Left hindlimb (tissue), 1 donor: ENCODE data around the gene DTNBP1.

Experiments
- DNase-seq: peaks from one replicate; pipeline ENCODE4 v3.0.0-alpha.2; 2018

The DTNBP1 gene

DNA sequence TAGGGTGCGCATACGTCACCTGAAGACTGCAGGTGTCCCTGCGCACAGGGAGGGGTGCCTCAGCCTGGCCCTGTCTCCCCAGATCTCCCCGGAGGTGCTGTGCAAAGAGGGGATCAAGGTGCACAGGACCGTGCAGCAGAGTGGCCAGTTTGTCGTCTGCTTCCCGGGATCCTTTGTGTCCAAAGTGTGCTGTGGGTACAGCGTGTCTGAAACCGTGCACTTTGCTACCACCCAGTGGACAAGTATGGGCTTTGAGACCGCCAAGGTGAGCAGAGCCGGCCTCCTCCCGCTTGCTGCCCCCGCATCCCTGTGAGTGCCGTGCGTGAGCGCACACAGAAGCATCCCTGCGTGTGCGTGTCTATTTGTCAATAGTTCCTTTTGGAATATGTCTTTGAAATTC, 150.7 kb downstream of the DTNBP1 start:
- DNase-seq = no peak

GRCh38 chr6:15511248-15512125, 151.3 kb downstream of the DTNBP1 start:
- DNase-seq = no peak

- DNase-seq = no peak
Measured at GRCh38 chr6:15510536-15511247, 152.1 kb downstream of the DTNBP1 start.

GRCh38 chr6:15510121-15510520, 152.7 kb downstream of the DTNBP1 start:
- DNase-seq = no peak

DNA sequence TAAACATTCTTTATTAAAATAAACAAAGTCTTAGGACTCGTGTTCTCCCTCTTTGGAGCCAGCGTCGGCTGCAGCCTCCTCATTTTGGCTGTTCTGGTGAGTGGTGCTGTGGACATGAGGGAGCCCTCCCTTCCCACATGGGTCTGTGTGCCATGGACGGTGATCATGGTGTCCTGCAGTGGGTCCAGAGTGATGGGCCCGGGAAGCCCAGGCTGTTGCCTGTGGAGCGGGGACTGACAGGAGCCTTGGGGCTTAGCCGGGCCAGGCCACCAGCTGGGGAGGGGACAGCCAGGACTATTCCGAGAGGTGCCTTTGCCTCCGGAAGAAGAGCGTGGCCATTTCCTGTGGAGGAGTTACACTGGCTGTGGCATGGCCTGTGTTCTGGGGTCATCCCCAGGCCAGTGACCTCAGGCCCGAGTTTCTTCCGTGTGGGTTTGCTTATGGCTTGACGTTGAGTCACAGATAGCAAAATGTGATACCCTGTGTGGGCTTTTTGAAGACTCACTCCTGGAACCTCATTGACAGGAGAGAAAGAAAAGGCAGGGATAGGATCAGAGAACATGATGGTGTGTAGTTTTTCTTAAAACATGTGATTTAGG, 153.4 kb downstream of the DTNBP1 start:
- no peak for DNase-seq

DNA sequence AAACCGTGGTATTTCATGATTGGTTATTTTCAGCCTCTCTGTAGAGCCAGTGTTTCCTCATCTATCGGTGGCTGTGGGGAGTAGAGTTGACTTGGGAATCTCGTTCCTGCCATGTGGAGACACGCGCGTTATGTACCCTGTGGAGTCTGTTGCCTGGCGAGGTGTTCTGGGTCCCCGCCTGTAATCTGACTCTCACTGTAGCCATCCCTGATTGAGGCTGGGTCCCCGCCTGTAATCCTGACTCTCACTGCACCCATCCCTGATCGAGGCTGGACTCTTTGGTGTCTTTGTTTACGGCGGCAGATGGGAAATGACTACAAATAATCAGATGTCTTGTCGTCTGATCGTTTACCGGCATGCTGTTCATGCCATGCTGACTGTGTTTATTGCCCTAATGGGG, 153.9 kb downstream of the DTNBP1 start:
- no peak for DNase-seq

DNA sequence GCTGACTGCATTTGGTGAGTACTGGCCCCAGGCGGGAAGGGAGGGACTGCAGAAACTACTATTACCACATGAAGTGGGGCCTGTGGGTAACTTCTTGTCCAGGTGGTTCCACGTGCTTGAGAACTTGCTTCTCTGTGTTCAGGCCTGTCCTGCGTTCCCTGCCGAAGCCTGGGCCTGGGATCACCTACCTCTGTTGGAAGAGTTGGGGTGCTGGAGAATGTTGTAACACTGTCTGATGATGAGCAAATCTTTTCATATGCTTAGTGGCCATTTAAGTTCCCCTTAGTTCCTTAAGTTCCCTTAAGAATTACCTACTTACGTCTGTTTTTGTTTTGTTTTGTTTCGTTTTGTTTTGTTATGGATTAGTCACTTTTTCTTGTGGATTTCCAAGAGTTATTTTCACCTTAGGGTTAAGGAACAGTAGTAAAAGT, 154.4 kb downstream of the DTNBP1 start:
- DNase-seq = no peak

DNA sequence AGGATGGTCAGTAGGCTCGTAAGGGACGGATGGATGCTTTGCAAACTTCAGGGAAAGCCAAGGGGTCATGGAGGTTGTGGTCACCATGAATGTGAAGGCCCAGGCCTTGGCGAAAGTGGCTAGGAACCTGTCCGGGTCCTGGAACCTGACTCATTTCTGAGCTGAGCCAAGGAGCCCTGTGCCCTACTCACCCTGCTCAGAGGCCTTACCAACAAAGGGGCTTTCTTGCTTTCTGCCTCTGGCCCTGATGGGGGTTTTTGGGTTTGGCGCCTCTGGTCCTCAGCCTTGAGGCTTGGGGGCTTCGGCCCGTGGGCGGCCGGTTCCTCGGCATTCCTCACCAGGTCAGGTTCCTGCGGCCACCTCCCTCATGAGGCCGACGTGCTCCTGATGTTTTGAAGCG, 155.1 kb downstream of the DTNBP1 start:
- no peak for DNase-seq

GRCh38 chr6:15507221-15507620, 155.6 kb downstream of the DTNBP1 start:
- DNase-seq = no peak

DNA sequence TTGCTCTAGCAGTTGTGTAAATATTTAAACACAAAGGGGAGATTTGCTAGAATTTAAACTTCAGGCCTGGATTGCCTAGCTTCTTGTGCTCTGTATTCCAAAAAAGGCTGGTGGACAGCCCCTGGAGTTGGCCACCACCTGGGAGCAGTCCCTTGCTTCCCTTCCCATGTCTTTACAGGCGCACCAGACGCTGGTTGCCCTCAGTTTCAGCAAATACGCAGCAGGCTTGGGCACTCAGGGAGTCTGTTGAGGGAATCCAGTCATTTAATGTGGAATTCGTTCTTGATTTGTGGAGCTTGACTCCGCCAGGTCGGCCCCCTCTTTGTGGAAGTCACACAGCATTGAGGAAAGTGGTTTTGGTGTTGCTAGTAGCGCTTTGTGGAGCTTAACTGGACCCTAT, 156.8 kb downstream of the DTNBP1 start:
- no peak for DNase-seq

- peak; percentile 49 for DNase-seq
Measured at GRCh38 chr6:15505463-15505918, 157.3 kb downstream of the DTNBP1 start.

- DNase-seq = peak; percentile 87
Measured at GRCh38 chr6:15504581-15505350, 158.1 kb downstream of the DTNBP1 start.

DNA sequence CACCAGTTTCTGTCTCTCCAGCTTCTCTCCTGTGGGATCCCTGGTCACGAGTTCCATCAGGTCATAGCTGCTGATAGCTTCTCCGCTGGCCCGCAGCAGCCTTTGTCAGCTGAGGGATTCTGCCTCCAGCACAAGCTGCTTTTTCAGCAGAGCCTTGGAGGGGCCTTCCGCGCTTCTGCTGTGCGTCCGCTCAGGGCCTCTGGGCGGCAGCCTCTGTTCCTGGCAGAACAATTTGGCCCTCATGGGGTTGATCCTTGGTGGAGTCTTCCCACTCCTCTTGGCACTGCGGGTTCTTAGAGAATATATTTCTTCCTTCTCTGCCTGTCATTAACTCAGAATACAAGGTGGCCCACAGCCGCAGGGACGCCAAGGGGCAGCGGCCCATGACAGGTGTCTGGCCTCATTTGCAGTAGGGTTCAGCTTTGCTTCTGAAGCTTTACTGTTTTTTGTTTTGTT, 158.8 kb downstream of the DTNBP1 start:
- DNase-seq = no peak

GRCh38 chr6:15503346-15503680, 159.5 kb downstream of the DTNBP1 start:
- DNase-seq = no peak

DNA sequence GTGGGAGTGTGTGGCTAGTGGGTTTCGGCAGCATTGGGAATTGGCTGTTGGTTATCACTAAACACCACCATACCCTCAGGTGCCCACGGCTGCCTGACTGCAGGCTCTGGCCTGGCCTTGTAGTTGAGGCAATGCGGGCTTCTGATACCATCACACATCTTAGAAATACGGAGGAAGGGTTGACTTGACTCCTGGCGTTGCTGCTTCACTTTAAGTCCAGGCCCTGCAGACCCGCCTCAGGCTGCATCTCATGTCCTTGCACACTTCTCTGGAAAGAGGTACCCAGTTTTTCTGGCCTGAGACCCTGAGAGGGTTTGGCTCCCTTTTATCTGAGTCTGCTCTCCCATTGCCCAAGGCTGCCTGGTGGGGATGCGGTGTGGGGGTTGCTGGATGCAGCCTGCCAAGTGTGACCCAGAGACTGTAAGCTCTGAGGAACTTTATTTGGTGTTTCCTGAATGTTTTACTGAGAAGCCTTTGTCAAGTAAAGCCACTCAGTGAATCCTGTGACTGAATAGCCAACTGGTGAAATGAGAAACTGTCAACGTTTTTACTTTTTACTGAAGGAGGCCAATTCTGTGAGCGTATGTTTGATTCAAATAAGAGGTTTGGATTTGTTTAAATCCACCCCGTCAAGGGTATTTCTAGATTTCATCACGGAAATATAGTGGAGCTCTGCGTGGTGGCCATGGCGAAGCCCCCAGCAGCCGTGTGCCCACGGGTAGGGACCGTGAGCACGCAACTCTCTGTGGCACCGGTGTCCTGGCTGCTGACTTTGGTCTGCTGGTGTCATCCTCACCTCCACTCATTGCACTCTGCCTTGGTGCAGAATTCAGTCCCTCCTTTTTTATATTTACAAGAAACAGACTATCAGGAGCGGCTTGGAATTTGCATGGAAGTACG, 160.1 kb downstream of the DTNBP1 start:
- no peak for DNase-seq

- DNase-seq = peak; percentile 84
Measured at GRCh38 chr6:15501826-15502445, 160.9 kb downstream of the DTNBP1 start.

DNA sequence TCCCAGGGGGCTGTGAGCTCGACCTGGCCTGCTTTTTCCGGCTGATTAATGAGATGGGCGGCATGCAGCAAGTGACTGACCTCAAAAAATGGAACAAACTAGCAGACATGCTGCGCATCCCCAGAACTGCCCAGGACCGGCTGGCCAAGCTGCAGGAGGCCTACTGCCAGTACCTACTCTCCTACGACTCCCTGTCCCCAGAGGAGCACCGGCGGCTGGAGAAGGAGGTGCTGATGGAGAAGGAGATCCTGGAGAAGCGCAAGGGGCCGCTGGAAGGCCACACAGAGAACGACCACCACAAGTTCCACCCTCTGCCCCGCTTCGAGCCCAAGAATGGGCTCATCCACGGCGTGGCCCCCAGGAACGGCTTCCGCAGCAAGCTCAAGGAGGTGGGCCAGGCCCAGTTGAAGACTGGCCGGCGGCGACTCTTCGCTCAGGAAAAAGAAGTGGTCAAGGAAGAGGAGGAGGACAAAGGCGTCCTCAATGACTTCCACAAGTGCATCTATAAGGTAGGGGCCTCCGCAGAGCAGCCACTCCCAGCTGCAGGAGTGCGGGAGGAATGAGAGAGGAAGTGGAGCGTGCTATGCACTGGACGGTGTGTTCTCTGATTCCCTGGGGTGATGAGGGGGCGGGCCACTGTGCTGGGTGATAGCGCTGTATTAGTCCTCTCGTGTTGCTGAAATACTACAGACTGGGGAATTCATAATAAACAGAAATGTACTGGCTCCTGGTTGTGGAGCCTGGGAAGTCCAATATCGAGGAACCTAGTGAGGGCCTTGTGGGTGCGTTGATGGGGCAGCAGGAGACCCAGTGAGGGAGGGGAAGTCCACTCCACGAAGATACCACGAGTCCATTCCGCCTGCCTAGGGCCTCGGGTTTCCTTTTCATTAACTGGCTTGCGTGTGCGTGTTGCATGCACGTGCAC, 161.7 kb downstream of the DTNBP1 start:
- no peak for DNase-seq

- DNase-seq = no peak
Measured at GRCh38 chr6:15500078-15500740, 162.6 kb downstream of the DTNBP1 start.

DNA sequence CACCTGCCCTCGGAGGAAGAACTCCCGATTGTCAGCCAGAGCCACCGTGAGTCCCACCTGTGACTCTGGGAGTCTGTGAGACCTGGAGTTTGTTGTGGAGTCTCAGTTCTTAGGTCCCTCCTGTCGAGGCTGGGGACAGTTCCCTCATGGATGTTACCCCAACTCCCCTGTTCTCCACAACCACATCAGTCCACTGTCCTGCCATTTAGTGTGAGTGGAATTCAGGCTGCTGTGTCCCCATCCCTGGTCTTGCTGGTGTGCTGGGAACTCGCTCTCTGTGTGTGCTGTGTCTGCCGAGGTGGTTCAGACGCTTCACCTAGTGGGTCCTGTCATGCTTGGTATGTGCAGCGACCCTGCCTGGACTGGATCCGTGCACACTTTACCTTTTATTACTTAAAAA, 163.2 kb downstream of the DTNBP1 start:
- DNase-seq = no peak

DNA sequence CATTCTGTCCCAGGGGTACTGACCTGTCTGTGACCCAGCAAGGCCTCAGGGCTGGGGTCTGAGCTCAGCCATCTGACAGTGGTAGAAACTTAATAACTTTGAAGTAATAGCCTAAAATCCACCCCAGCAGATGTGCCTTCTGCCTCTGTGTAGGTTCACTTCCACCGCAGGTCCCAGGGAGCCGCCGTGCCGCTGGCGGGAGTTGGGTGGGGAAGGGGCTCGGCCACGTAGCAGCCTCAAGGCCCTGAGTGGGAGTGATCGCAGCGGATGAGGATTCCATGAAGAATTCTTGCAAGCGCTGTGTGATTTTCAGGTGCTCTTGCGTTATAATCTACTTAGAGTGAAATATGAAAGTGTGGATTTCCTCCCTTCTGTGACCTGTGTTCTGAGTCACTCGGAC, 163.7 kb downstream of the DTNBP1 start:
- no peak for DNase-seq
